22Rv1 (cell line): ENCODE results near the gene FAM234A.

ENCODE experiments used
- CTCF ChIP-seq: fragments of 450-650 bp; IDR thresholded peaks from 2 replicates; pipeline ENCODE4 v1.5.1; 2017; ENCODE audit warnings: mild to moderate bottlenecking
- ZFX ChIP-seq: fragments of 450-650 bp; IDR thresholded peaks from 2 replicates; pipeline ENCODE4 v1.6.1; 2017; ENCODE audit warnings: antibody characterized with exemption, borderline replicate concordance

- TF ChIP-seq CTCF (no peak), ZFX (no peak)
Measured at GRCh38 chr16:263182-263774, 28.7 kb downstream of the FAM234A start.
